ENCODE data around the gene TIAM1. TPM values are rescaled to one million over a fixed set of nuclear protein-coding genes. Genes with fewer than 3 reads are reported as not detected.

The TIAM1 gene
- total RNA-seq, 2 donors from 2014 or later: 6.0 to 38.1 TPM

GRCh38 chr21:31140676-31141075, 203.4 kb downstream of the TIAM1 start:
- H3K27ac ChIP-seq: no peak overlapping the region
- H3K4me3 ChIP-seq: no peak overlapping the region
- no peaks in the 10 kb centered on the region for H3K9me3 ChIP-seq
- H3K36me3 ChIP-seq: no peaks in the 10 kb centered on the region
- TF ChIP-seq POLR2A (IDR thresholded peaks at IDR 0.05) (no peak), CTCF (IDR thresholded peaks at IDR 0.05) (no peak), POLR2AphosphoS5 (IDR thresholded peaks at IDR 0.05) (no peak)
- no peaks in the 10 kb centered on the region for H3K4me1 ChIP-seq (replicated peaks)
- no peak for DNase-seq (ENCODE audit: low spot score)
- no peaks in the 10 kb centered on the region for H3K27me3 ChIP-seq (replicated peaks; ENCODE audit: insufficient read depth)
- intact Hi-C loops (cut with DNase I): no loop called here

GRCh38 chr21:31140025-31140424, 204.0 kb downstream of the TIAM1 start:
- 78% methylated on average over 1 of the region's 1 CpG for WGBS

GRCh38 chr21:31137960-31138359, 206.1 kb downstream of the TIAM1 start:
- Histone ChIP-seq H3K27me3 (replicated peaks; ENCODE audit: insufficient read depth) (no peaks in the 10 kb centered on the region), H3K4me3 (no peak overlapping the region), H3K4me1 (replicated peaks) (no peaks in the 10 kb centered on the region), H3K9me3 (no peaks in the 10 kb centered on the region), H3K27ac (no peak overlapping the region), H3K36me3 (no peaks in the 10 kb centered on the region)
- DNase-seq (ENCODE audit: low spot score): no peak
- TF ChIP-seq POLR2A (IDR thresholded peaks at IDR 0.05): no peak
- TF ChIP-seq POLR2AphosphoS5 (IDR thresholded peaks at IDR 0.05): no peak
- no peak for TF ChIP-seq CTCF (IDR thresholded peaks at IDR 0.05)
- intact Hi-C loops (cut with DNase I): no loop called here
- WGBS: 75% methylated on average over 1 of the region's 1 CpG

More at GRCh38 chr21:31140025-31140424, 204.0 kb downstream of the TIAM1 start:
- Histone ChIP-seq H3K27ac (no peak overlapping the region), H3K9me3 (no peaks in the 10 kb centered on the region), H3K27me3 (replicated peaks; ENCODE audit: insufficient read depth) (no peaks in the 10 kb centered on the region), H3K4me1 (replicated peaks) (no peaks in the 10 kb centered on the region), H3K36me3 (no peaks in the 10 kb centered on the region), H3K4me3 (no peak overlapping the region)
- DNase-seq (ENCODE audit: low spot score): no peak
- no peak for TF ChIP-seq POLR2A (IDR thresholded peaks at IDR 0.05)
- no peak for TF ChIP-seq POLR2AphosphoS5 (IDR thresholded peaks at IDR 0.05)
- no peak for TF ChIP-seq CTCF (IDR thresholded peaks at IDR 0.05)
- intact Hi-C loops (cut with DNase I): no loop called here

GRCh38 chr21:31136891-31137290, 207.2 kb downstream of the TIAM1 start:
- Histone ChIP-seq H3K27ac (no peak overlapping the region), H3K9me3 (no peaks in the 10 kb centered on the region), H3K4me1 (replicated peaks) (no peaks in the 10 kb centered on the region), H3K4me3 (no peak overlapping the region), H3K27me3 (replicated peaks; ENCODE audit: insufficient read depth) (no peaks in the 10 kb centered on the region), H3K36me3 (no peaks in the 10 kb centered on the region)
- DNase-seq (ENCODE audit: low spot score): no peak
- intact Hi-C loops (cut with DNase I): no loop called here
- TF ChIP-seq POLR2AphosphoS5 (IDR thresholded peaks at IDR 0.05): no peak
- TF ChIP-seq CTCF (IDR thresholded peaks at IDR 0.05): no peak
- no peak for TF ChIP-seq POLR2A (IDR thresholded peaks at IDR 0.05)
- 55% methylated on average over 12 of the region's 12 CpGs for WGBS

- Histone ChIP-seq H3K4me3 (no peak overlapping the region), H3K4me1 (replicated peaks) (no peaks in the 10 kb centered on the region), H3K36me3 (no peaks in the 10 kb centered on the region), H3K9me3 (no peaks in the 10 kb centered on the region), H3K27me3 (replicated peaks; ENCODE audit: insufficient read depth) (no peaks in the 10 kb centered on the region), H3K27ac (no peak overlapping the region)
- no peak for DNase-seq (ENCODE audit: low spot score)
- intact Hi-C loops (cut with DNase I): no loop called here
- no peak for TF ChIP-seq CTCF (IDR thresholded peaks at IDR 0.05)
- TF ChIP-seq POLR2AphosphoS5 (IDR thresholded peaks at IDR 0.05): no peak
- TF ChIP-seq POLR2A (IDR thresholded peaks at IDR 0.05): no peak
- 77% methylated on average over 12 of the region's 12 CpGs for WGBS
These were observed 208.4 kb downstream of the TIAM1 start for GRCh38 chr21:31135531-31136184.

All from prostate gland (tissue), 2 donors.